Stimulated activated CD4-positive, alpha-beta T cell treated with anti-CD3 and anti-CD28 coated beads, Interleukin-1b, Interleukin-23, amount 100 ng/mL, for 1 hour (primary cell): Measurements from ENCODE around the gene TNFRSF1B.
A peak's percentile ranks its signal among the peaks of the same experiment; 100 is the strongest.

Experiments
- DNase-seq, 2 donors: peaks; one replicate each; pipeline ENCODE4 v3.0.0-alpha.2; 2020; ENCODE audit warnings: low read depth in 2 of 2

TNFRSF1B gene

DNA sequence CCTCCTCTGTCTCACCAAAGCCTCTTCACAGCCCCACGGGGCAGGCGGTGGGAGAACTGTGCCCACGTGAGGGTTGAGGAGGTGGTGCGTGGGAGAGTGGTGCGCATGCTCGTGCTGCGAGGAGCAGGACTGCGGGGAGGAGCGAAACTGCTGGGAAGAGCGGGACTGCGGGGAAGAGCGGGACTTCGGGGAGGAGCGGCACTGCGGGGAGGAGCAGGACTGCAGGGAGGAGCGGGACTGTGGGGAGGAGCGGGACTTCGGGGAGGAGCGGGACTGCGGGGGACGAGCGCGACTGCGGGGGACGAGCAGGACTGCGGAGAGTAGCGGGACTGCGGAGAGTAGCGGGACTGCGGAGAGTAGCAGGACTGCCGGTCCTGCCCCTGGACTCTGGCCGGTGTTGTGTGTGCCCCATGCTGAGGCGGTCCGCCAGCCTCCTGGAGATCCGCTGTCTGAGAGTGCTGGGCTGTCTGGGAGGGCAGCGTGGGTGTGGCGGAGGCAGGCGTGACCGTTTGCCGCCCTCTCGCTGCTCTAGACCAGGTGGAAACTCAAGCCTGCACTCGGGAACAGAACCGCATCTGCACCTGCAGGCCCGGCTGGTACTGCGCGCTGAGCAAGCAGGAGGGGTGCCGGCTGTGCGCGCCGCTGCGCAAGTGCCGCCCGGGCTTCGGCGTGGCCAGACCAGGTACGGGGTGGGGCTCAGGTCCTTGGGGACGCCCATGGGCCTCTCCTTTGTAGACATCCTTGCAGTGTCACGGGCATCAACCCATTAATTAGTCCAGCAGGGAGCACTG is 24.6 kb downstream of the TNFRSF1B start:
- no peak for DNase-seq

DNA sequence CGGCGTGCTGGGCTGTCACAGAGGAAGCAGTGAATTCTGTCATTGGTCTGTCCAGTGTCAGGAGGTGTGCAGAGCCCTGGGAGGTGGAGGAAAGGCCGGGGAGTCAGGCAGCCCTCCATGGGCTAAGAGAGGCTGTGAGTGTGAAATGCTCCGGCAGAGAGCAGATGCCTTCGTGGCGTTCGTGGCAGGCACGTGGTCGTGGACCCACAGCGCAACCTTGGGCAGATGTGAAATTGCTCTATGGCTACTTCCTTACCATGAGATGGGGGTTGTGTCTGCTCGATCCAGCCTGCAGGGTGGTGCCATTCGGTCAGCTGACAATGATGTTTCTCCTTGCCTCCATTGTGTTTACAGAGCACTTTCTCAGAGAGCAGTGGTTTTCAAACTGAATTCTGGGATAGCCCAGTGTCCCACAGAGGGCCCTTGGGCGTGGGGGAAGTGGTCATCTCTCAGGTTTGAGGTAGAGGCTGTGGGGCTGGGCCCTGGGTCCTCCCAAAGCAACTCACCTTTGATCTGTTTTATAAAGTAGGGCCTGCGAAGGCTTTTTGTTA is 27.9 kb downstream of the TNFRSF1B start:
- no peak for DNase-seq

GRCh38 chr1:12195416-12195815 is 28.6 kb downstream of the TNFRSF1B start:
- no peak for DNase-seq

DNA sequence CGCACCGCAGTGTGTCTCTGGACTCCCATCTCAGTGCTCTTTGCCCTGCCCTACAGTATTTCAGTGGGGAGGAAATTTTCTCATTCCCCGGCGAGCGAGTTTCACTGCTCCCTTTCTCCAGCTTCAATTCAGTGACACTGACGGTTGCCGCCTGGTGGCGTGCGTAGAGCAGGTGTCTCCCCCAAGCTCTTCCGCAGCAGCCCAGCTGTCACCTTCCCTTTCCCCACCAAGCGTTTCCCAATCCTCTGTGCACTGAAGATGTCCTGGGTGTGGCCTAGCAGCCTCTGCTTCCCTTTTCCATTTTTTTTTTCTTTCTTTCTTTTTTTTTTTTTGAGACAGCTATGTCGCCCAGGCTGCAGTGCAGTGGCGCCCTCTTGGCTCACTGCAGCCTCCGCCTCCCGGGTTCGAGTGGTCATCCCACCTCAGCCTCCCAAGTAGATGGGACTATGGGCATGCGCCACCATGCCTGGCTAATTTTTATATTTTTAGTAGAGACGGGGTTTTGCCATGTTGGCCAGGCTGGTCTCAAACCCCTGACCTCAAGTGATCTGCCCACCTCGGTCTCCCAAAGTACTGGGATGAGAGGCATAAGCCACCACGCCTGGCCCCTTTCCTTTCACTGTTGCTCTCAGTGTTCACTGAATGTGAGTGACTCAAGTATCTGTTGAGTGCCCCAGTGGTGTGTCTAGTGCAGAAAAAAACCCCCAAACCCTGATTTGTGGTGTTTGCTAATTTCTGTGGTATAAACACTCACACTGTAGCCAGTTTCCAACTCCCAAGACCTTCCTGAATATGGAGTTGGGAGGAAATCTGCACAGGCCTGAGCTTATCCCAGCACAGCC is 30.1 kb downstream of the TNFRSF1B start:
- DNase-seq, result no peak

GRCh38 chr1:12197483-12197880 is 30.7 kb downstream of the TNFRSF1B start:
- DNase-seq, result no peak

DNA sequence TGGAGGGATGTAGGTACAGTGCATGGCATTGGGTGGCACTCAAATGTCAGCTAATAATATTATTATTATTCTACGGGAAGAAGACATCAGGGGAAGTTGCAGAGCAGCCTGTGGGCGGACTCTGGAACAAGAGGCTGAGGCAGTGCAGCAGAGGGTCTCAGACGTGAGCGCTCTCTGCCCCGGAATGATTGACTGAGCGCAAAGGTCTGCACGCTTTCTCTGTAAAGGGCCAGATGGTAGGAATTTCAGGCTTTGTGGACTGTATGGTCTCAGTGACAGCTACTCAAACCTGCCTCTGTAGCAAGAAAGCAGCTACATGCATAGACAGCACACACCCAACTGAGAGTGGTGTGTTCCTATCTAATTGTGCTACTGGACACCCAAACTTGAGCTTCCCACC is 33.4 kb downstream of the TNFRSF1B start:
- no peak for DNase-seq

GRCh38 chr1:12201352-12202189 is 34.8 kb downstream of the TNFRSF1B start:
- no peak for DNase-seq

GRCh38 chr1:12202190-12202497 is 35.4 kb downstream of the TNFRSF1B start:
- no peak for DNase-seq

GRCh38 chr1:12202577-12202976 is 35.8 kb downstream of the TNFRSF1B start:
- DNase-seq, result no peak

GRCh38 chr1:12203216-12204007 is 36.6 kb downstream of the TNFRSF1B start:
- no peak for DNase-seq

GRCh38 chr1:12204140-12204539 is 37.3 kb downstream of the TNFRSF1B start:
- no peak for DNase-seq

DNA sequence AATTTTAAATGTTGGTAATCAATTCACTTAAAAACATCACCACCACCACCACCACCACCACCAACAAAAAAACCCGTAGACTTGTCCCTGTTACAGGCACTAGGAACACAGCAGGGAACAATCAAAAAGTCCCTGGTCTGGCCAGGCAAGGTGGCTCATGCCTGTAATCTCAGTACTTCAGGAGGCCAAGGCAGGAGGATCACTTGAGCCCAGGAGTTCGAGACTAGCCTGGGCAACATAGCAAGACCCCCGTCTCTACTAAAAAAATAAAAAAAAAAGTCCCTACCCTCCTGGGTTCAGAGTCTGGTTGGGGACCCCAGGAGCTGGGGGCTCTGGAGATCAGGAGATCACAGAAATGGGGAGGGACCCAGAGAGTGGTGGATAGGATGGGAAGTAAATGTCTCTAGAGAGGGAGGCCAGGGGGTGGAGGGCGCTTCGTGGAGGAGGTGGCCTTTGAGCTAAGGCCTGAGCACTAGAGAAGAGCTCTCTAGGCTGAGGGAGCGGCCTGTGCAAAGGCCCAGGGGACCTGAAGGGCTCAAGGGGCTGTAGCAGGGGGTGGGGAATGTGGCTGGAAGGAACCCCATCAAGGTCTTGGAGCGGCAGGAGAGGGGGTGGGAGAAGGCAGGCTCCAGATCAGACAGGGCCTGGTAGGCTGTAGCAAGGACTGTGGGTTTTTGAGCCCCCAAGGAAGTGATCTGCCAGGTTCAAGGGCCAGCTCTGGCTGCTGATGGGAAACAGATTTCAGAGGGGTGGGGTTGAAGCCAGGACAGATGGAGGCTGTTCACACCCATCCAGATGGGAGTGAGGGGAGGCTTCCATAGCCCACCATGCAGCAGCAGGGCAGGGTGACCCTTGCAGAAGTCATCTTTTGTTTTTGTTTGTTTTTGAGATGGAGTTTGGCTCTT is 38.2 kb downstream of the TNFRSF1B start:
- no peak for DNase-seq

DNA sequence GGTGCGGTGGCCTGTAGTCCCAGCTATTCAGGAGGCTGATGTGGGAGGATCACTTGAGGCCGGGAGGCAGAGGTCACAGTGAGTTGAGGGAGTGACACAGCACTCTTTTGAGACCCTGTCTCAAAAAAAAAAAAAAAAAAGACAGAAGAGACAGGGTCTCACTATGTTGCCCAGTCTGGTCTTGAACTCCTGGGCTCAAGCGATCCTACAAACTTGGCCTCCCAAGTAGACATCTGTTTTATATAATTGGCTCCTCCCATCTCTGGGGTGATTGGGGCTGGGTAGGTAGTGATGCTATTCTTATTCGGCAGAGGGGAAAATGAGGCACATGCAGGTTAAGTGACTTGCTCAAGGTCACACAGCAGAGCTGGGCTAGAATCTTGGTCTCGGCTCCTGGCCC is 39.4 kb downstream of the TNFRSF1B start:
- no peak for DNase-seq

DNA sequence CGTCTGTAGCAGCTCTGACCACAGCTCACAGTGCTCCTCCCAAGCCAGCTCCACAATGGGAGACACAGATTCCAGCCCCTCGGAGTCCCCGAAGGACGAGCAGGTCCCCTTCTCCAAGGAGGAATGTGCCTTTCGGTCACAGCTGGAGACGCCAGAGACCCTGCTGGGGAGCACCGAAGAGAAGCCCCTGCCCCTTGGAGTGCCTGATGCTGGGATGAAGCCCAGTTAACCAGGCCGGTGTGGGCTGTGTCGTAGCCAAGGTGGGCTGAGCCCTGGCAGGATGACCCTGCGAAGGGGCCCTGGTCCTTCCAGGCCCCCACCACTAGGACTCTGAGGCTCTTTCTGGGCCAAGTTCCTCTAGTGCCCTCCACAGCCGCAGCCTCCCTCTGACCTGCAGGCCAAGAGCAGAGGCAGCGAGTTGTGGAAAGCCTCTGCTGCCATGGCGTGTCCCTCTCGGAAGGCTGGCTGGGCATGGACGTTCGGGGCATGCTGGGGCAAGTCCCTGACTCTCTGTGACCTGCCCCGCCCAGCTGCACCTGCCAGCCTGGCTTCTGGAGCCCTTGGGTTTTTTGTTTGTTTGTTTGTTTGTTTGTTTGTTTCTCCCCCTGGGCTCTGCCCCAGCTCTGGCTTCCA is 40.1 kb downstream of the TNFRSF1B start:
- DNase-seq, result no peak

- DNase-seq, result no peak
Measured at GRCh38 chr1:12208271-12208670, 41.5 kb downstream of the TNFRSF1B start.

GRCh38 chr1:12208764-12209494 is 42.1 kb downstream of the TNFRSF1B start:
- peak; percentile 72 to 89 for DNase-seq

DNA sequence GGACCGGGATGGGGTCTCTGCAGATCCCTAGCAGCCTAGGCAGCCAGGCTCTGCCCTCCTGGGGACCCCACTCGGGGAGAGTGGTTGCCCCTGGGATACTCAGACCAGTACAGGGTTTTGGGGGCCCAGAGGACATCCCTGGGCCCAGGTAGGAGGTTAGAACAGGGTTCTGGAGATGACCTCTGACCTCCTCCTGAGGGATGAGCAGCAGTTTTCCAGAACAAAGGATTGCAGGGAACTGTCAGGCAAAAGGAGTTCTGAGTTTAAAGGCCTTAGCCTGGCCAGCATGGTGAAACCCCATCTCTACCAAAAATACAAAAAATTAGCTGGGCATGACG is 42.7 kb downstream of the TNFRSF1B start:
- DNase-seq, result no peak

DNA sequence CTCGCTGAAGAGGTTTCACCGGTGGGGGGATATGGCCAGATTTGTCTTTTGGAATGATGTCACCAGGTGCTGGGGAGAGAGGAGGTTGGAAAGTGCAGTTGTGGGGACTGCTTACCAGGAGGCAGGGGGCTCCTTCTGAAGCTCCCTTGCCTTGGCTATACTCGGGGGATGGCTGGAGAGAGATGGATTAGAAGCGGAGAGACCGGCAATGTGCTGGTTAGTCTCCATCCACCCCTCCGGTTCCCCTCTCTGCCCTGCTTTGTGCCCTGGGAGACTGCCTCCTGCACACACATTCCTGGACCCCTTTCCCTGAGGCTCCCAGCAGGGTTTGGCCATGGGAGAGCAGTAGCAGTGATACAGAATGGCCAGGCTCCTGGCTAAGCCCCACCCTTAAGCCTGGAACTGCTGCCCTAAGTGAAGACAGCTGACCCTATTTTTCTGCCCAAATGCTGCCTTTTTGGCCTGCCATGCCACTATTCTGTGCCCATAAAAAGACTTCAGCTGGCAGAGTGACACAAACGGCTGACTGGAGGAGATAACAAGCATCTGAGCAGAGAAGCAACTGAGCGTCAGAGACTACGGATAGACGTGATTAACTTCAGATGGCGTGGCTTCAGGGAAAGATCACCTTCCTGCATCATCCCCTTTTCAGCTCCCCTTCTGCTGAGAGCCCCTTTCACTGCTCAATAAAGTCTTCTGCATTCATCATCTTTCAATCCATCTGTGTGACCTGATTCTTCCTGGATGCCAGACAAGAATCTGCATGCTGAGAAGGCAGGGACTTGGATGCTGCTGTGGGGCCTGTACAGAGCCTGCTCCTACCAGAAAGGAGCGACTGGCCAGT is 48.5 kb downstream of the TNFRSF1B start:
- DNase-seq, result no peak
